ENCODE results near the gene TIFAB.

DNA sequence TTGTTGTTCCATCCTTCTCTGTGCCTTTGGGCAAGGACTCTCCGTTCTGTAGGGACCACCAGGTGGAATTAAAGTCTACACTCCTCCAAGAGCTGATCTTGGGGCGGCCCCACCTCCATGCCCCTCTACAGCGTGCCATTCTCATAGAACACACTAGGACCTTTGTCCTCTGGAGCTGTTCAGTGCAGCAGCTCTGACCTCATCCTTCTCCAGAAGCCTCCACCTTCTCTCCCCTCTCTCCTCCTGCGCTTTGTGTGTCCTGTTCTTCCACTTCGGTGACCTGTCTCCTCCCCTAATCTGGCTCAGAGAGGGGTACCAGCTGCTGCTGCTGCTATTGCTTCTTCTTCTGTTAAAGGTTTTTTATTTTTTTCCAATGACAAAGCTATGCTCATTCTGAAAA is 51.3 kb downstream of the TIFAB start:
- TF ChIP-seq, protein P1, sequence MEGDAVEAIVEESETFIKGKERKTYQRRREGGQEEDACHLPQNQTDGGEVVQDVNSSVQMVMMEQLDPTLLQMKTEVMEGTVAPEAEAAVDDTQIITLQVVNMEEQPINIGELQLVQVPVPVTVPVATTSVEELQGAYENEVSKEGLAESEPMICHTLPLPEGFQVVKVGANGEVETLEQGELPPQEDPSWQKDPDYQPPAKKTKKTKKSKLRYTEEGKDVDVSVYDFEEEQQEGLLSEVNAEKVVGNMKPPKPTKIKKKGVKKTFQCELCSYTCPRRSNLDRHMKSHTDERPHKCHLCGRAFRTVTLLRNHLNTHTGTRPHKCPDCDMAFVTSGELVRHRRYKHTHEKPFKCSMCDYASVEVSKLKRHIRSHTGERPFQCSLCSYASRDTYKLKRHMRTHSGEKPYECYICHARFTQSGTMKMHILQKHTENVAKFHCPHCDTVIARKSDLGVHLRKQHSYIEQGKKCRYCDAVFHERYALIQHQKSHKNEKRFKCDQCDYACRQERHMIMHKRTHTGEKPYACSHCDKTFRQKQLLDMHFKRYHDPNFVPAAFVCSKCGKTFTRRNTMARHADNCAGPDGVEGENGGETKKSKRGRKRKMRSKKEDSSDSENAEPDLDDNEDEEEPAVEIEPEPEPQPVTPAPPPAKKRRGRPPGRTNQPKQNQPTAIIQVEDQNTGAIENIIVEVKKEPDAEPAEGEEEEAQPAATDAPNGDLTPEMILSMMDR (tag by site-specific recombination; IDR thresholded peaks at IDR 0.05), result no peak
- TF ChIP-seq, protein P2, sequence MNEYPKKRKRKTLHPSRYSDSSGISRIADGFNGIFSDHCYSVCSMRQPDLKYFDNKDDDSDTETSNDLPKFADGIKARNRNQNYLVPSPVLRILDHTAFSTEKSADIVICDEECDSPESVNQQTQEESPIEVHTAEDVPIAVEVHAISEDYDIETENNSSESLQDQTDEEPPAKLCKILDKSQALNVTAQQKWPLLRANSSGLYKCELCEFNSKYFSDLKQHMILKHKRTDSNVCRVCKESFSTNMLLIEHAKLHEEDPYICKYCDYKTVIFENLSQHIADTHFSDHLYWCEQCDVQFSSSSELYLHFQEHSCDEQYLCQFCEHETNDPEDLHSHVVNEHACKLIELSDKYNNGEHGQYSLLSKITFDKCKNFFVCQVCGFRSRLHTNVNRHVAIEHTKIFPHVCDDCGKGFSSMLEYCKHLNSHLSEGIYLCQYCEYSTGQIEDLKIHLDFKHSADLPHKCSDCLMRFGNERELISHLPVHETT (tag by site-specific recombination; IDR thresholded peaks at IDR 0.05), result no peak
- TF ChIP-seq KLF1 (tag by site-specific recombination; IDR thresholded peaks at IDR 0.05) (no peak), ZNF423 (tag by site-specific recombination; IDR thresholded peaks at IDR 0.05) (no peak), KLF9 (tag by site-specific recombination; IDR thresholded peaks at IDR 0.05; ENCODE audit: low read depth) (no peak), ZNF354C (tag by site-specific recombination; IDR thresholded peaks at IDR 0.05; ENCODE audit: borderline replicate concordance, low read depth) (no peak)
- TF ChIP-seq, protein P3, sequence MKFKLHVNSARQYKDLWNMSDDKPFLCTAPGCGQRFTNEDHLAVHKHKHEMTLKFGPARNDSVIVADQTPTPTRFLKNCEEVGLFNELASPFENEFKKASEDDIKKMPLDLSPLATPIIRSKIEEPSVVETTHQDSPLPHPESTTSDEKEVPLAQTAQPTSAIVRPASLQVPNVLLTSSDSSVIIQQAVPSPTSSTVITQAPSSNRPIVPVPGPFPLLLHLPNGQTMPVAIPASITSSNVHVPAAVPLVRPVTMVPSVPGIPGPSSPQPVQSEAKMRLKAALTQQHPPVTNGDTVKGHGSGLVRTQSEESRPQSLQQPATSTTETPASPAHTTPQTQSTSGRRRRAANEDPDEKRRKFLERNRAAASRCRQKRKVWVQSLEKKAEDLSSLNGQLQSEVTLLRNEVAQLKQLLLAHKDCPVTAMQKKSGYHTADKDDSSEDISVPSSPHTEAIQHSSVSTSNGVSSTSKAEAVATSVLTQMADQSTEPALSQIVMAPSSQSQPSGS (tag by site-specific recombination; IDR thresholded peaks at IDR 0.05; ENCODE audit: low read depth), result no peak
- TF ChIP-seq, protein P4, sequence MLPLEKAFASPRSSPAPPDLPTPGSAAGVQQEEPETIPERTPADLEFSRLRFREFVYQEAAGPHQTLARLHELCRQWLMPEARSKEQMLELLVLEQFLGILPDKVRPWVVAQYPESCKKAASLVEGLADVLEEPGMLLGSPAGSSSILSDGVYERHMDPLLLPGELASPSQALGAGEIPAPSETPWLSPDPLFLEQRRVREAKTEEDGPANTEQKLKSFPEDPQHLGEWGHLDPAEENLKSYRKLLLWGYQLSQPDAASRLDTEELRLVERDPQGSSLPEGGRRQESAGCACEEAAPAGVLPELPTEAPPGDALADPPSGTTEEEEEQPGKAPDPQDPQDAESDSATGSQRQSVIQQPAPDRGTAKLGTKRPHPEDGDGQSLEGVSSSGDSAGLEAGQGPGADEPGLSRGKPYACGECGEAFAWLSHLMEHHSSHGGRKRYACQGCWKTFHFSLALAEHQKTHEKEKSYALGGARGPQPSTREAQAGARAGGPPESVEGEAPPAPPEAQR (tag by site-specific recombination; IDR thresholded peaks at IDR 0.05), result no peak
